Measurements from ENCODE around the gene SIRT4. TPM values are rescaled to one million over a fixed set of nuclear protein-coding genes. Genes with fewer than 3 reads are reported as not detected.

The SIRT4 gene
- total and polyA plus RNA-seq, 2 of the 4 experiments (the other 2 are of a cell fraction) = 0.87 to 2.0 TPM

DNA sequence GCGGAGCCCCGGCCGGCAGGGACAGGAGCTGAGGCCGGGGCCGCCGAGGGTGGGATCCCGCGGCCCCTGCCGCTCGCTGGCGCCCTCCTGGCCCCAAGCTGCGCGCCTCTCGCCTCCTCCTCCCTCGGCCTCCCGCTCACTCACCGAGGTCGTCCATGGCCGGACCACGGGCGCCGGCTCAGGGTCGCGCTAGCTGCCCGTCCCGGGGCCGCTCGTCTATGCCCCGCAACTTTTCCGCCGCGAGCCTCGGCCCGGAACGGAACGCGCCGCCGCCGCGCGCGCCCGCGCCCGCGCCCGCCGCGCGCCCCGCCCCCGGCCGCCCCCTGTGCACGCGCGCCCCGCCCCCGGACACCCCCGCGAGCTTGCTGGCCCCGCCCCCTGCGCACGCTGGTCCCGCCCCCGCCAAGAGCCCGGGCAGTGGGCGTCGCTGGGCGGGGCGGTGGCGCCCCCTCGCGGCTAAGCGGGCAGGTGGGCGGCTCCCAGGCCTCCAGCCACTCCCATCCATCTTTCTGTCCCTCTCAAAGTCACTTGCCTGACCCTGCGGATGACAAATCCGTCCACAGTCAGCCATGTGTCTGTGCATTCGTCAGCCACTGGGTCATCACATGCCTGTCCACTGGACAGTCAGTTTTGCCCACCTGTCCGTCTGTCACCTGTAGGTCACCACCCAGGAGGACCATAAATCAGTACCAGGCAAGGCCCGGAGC, 36.5 kb upstream of the SIRT4 start, which contains the start of gene PXN:
Gene PXN, minus strand, starts transcription at position 258 of the 707 bp plus-strand sequence. Its CDS starts 101 bp downstream, at position 157.
- H3K18ac ChIP-seq (ENCODE audit: low read depth, low read length) = peak within 1 kb of the TSS; percentile 56
- no peaks in the 10 kb centered on the region for H3K27me3 ChIP-seq (ENCODE audit: control insufficient read depth, insufficient read depth, low read length)
- peak within 1 kb of the TSS; percentile 97 for H3K27ac ChIP-seq (ENCODE audit: insufficient read depth, low read length)
- peak within 1 kb of the TSS; percentile 96 for H3K9ac ChIP-seq (ENCODE audit: low read depth, low read length)
- H3K56ac ChIP-seq (ENCODE audit: extremely low read depth, insufficient read depth, low read length) = peak within 1 kb of the TSS; percentile 67
- peak within 1 kb of the TSS; percentile 91 for H4K91ac ChIP-seq (ENCODE audit: insufficient read depth, low read depth, low read length)
- POLR2A ChIA-PET (ENCODE audit: unreplicated experiment) = interaction anchor here (0.6 to 6.5 kb wide), 6 partner anchors 26 to 65 kb away, joined by 3 to 39 read pairs (median 13); partner anchors contain the start of genes RNU4-2 and RPLP0
- in situ Hi-C loops (cut with MboI; ENCODE audit: low sequenced_read_pairs) = no loop called here
- peak within 1 kb of the TSS; percentile 98 for H3K4me3 ChIP-seq (ENCODE audit: insufficient read depth, low read depth, low read length)
- peak within 1 kb of the TSS; percentile 88; the same call in 2 of the 3 replicates for H2BK15ac ChIP-seq (ENCODE audit: low read depth, low read length)
- H3K4me2 ChIP-seq (ENCODE audit: low read depth, low read length) = peak within 1 kb of the TSS; percentile 97
- WGBS, 2 experiments (ENCODE audit: extremely low coverage in 2 of 2, insufficient read length in 1 of 2) = 7% methylated on average over 10 of the region's 81 CpGs; no CpG with 5 or more reads in 1 of the 2 experiments
- H2BK5ac ChIP-seq (ENCODE audit: low read depth, low read length, poor library complexity, severe bottlenecking) = peak within 1 kb of the TSS; percentile 92
- no TSS peak for BruUV-seq (replicated peaks)
- H3K9me3 ChIP-seq (ENCODE audit: control insufficient read depth, insufficient read depth, low read length) = no peaks in the 10 kb centered on the region
- H3K23ac ChIP-seq (ENCODE audit: low read depth, low read length) = peak within 1 kb of the TSS; percentile 95
- CTCF ChIA-PET = interaction anchor here (0.5 to 7.2 kb wide), 13 partner anchors 8 to 408 kb away, joined by 3 to 116 read pairs (median 4); partner anchors contain the start of genes RNU4-2 and RPLP0
- intact Hi-C loops (cut with micrococcal nuclease) = loop anchor here (1.0 to 2.0 kb wide), 2 partner anchors 37 to 65 kb away; partner anchors contain the start of gene RPLP0
- dilution Hi-C loops (cut with HindIII; ENCODE audit: low sequenced_read_pairs, unreplicated experiment) = no loop called here
- DNase-seq = peak; percentile 72
- peak within 1 kb of the TSS; percentile 100 for H2AK9ac ChIP-seq (replicated peaks; ENCODE audit: low read depth, low read length, poor library complexity)
- H2BK20ac ChIP-seq (ENCODE audit: low read depth, low read length) = peak within 1 kb of the TSS; percentile 77
- H3K14ac ChIP-seq (replicated peaks; ENCODE audit: low read depth, low read length) = peak within 1 kb of the TSS; percentile 97
- peak within 1 kb of the TSS; percentile 70 for H2BK120ac ChIP-seq (ENCODE audit: low read depth, low read length)
- H3K4ac ChIP-seq (ENCODE audit: low read depth, low read length) = peak within 1 kb of the TSS; percentile 97
- peak within 1 kb of the TSS; percentile 44 to 74 for H4K8ac ChIP-seq (ENCODE audit: low read depth in 2 of 2, low read length in 2 of 2)
- peaks cover 20% of the 10 kb centered on the region for H3K9me1 ChIP-seq (ENCODE audit: insufficient read depth, low read length)
- TF ChIP-seq, protein P1, sequence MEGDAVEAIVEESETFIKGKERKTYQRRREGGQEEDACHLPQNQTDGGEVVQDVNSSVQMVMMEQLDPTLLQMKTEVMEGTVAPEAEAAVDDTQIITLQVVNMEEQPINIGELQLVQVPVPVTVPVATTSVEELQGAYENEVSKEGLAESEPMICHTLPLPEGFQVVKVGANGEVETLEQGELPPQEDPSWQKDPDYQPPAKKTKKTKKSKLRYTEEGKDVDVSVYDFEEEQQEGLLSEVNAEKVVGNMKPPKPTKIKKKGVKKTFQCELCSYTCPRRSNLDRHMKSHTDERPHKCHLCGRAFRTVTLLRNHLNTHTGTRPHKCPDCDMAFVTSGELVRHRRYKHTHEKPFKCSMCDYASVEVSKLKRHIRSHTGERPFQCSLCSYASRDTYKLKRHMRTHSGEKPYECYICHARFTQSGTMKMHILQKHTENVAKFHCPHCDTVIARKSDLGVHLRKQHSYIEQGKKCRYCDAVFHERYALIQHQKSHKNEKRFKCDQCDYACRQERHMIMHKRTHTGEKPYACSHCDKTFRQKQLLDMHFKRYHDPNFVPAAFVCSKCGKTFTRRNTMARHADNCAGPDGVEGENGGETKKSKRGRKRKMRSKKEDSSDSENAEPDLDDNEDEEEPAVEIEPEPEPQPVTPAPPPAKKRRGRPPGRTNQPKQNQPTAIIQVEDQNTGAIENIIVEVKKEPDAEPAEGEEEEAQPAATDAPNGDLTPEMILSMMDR (conservative IDR thresholded peaks at IDR 0.05; ENCODE audit: low read depth, low read length) = peak; percentile 91
- TF ChIP-seq FOS (IDR thresholded peaks at IDR 0.05; ENCODE audit: low read depth, low read length) (no peak), MAFK (IDR thresholded peaks at IDR 0.05; ENCODE audit: low read depth, low read length) (no peak), RAD21 (IDR thresholded peaks at IDR 0.05; ENCODE audit: low read length) (peak; percentile 91), SMC3 (IDR thresholded peaks at IDR 0.05; ENCODE audit: low read depth, low read length) (peak; percentile 95), MAZ (IDR thresholded peaks at IDR 0.05; ENCODE audit: borderline replicate concordance, low read depth, low read length) (peak; percentile 69; the same call in 1 of the 2 replicates), RFX5 (IDR thresholded peaks at IDR 0.05; ENCODE audit: low read depth, low read length) (no peak), MXI1 (IDR thresholded peaks at IDR 0.05; ENCODE audit: borderline replicate concordance, low read depth, low read length) (0 out of 2 replicates have a peak, but pooled peaks have one; percentile 11), POLR2A (IDR thresholded peaks at IDR 0.05; ENCODE audit: low read depth, low read length) (0 out of 2 replicates have a peak, but pooled peaks have one; percentile 28)
- TF ChIP-seq, protein P2, sequence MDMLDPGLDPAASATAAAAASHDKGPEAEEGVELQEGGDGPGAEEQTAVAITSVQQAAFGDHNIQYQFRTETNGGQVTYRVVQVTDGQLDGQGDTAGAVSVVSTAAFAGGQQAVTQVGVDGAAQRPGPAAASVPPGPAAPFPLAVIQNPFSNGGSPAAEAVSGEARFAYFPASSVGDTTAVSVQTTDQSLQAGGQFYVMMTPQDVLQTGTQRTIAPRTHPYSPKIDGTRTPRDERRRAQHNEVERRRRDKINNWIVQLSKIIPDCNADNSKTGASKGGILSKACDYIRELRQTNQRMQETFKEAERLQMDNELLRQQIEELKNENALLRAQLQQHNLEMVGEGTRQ (IDR thresholded peaks at IDR 0.05; ENCODE audit: low read depth, low read length) = no peak
- H4K20me1 ChIP-seq (ENCODE audit: insufficient read depth, low read length) = peaks cover 41% of the 10 kb centered on the region
- peak within 1 kb of the TSS; percentile 99 for H2AK5ac ChIP-seq (ENCODE audit: low read depth, low read length)
- peaks cover 2 to 34% of the 10 kb centered on the region in 2 experiments; a peak in 2 of 4 replicates for H3K79me1 ChIP-seq (ENCODE audit: low read depth in 1 of 2, low read length in 2 of 2)
- H4K5ac ChIP-seq (ENCODE audit: low read depth, low read length) = peak within 1 kb of the TSS; percentile 21
- peak within 1 kb of the TSS; percentile 92 for H2AFZ ChIP-seq (replicated peaks; ENCODE audit: low read length, poor library complexity)
- H3K36me3 ChIP-seq (ENCODE audit: control insufficient read depth, insufficient read depth, low read length) = peaks cover 4% of the 10 kb centered on the region; the same call in 1 of the 2 replicates
- ATAC-seq (ENCODE audit: low read depth) = peak; percentile 87
- peaks cover 19% of the 10 kb centered on the region for H3K4me1 ChIP-seq (ENCODE audit: control insufficient read depth, insufficient read depth, low read length)
